Testis (tissue), 2 donors: Measurements from ENCODE around the gene TIMMDC1.

Experiments
- CTCF ChIP-seq, 3 experiments: fragments of 450-650 bp in 2 of 3; fragments of 200-600 bp in 1 of 3; sonication (generic) in 1 of 3; IDR thresholded peaks; one replicate each; pipeline ENCODE4 v1.5.1; 2016 to 2019; ENCODE audit warnings: antibody characterized with exemption in 3 of 3, mild to moderate bottlenecking in 2 of 3, moderate library complexity in 1 of 3
- POLR2A ChIP-seq: fragments of 450-650 bp; IDR thresholded peaks from one replicate; pipeline ENCODE4 v1.6.1; 2017; ENCODE audit warnings: antibody characterized with exemption, mild to moderate bottlenecking, moderate library complexity

- TF ChIP-seq CTCF (IDR thresholded peaks at IDR 0.05): no peak
- TF ChIP-seq POLR2A: no peak
Observed at GRCh38 chr3:119541547-119541946, 43.2 kb downstream of the TIMMDC1 start.
